Measurements from ENCODE around the gene TNFRSF1B.

Gene TNFRSF1B

DNA sequence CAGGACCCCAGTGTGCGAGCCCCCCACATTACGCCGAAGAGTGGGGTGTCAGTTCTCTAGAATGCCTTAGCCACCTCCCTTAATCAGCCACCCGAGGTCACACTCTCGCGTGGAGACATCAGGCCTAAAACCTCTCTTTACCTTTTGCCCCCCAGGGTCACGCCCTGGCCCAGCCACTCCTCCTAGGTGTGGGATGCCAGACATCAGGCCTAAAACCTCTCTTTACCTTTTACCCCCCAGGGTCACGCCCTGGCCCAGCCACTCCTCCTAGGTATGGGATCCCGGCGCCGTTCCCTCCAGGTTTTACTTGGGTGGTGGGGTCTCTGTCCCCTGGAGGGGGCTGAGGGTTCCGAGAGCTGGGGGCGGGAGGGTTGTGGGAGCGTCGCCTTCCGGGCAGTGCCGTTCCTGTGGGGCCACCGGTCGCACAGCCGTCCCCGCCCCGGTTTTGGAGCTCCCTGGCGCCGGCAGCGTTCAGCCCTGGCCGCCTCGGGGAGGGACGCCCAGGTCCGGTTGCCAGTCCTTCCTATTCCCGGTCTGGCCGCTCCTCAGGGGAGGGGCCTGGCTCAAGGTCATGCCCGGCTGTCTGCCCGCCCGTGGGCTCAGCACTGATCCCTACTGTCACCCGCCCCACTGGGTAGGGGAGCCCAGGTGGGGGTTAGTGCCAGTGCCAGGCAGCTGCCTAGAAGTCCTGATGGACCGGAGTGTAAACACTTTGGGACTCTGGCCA, 63.9 kb downstream of the TNFRSF1B start:
- Histone ChIP-seq H3K9me3 (replicated peaks; ENCODE audit: insufficient read depth, low read length) (no peaks in the 10 kb centered on the region), H3K4me3 (ENCODE audit: low read length) (peak overlapping the region; percentile 94), H3K27me3 (replicated peaks; ENCODE audit: insufficient read depth, low read length) (0 out of 2 replicates have a peak, but pooled peaks cover 12% of the 10 kb centered on the region), H3K27ac (ENCODE audit: low read length) (no peak overlapping the region), H3K4me1 (ENCODE audit: low read length) (peaks cover 5% of the 10 kb centered on the region), H3K36me3 (replicated peaks; ENCODE audit: insufficient read depth, low read length) (no peaks in the 10 kb centered on the region), H3K79me2 (ENCODE audit: low read length) (peaks cover 16% of the 10 kb centered on the region), H3K4me2 (ENCODE audit: low read depth, low read length) (peak overlapping the region; percentile 80), H4K20me1 (ENCODE audit: insufficient read depth, low read length) (no peaks in the 10 kb centered on the region), H3K9me2 (replicated peaks; ENCODE audit: insufficient read depth, low read length) (no peaks in the 10 kb centered on the region), H3K9ac (ENCODE audit: low read length) (peak overlapping the region; percentile 80), H3F3A (ENCODE audit: insufficient read depth, low read length) (no peaks in the 10 kb centered on the region), H2AFZ (ENCODE audit: low read length) (peak overlapping the region; percentile 80)
- no peak for TF ChIP-seq EZH2phosphoT487 (IDR thresholded peaks at IDR 0.05; ENCODE audit: low read length)
- TF ChIP-seq, protein P1, sequence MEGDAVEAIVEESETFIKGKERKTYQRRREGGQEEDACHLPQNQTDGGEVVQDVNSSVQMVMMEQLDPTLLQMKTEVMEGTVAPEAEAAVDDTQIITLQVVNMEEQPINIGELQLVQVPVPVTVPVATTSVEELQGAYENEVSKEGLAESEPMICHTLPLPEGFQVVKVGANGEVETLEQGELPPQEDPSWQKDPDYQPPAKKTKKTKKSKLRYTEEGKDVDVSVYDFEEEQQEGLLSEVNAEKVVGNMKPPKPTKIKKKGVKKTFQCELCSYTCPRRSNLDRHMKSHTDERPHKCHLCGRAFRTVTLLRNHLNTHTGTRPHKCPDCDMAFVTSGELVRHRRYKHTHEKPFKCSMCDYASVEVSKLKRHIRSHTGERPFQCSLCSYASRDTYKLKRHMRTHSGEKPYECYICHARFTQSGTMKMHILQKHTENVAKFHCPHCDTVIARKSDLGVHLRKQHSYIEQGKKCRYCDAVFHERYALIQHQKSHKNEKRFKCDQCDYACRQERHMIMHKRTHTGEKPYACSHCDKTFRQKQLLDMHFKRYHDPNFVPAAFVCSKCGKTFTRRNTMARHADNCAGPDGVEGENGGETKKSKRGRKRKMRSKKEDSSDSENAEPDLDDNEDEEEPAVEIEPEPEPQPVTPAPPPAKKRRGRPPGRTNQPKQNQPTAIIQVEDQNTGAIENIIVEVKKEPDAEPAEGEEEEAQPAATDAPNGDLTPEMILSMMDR (IDR thresholded peaks at IDR 0.05; ENCODE audit: low read length): no peak
- no peak for TF ChIP-seq EZH2 (optimal IDR thresholded peaks at IDR 0.05; ENCODE audit: low read depth, low read length)
- DNase-seq: no peak

GRCh38 chr1:12231276-12231595, 64.4 kb downstream of the TNFRSF1B start:
- H3K27ac ChIP-seq (ENCODE audit: low read length): no peak overlapping the region
- no peaks in the 10 kb centered on the region for H3K9me2 ChIP-seq (replicated peaks; ENCODE audit: insufficient read depth, low read length)
- H3K9ac ChIP-seq (ENCODE audit: low read length): peak overlapping the region; percentile 80; the same call in 1 of the 2 replicates
- peaks cover 16% of the 10 kb centered on the region for H3K79me2 ChIP-seq (ENCODE audit: low read length)
- H3K4me3 ChIP-seq (ENCODE audit: low read length): peak overlapping the region; percentile 94
- 0 out of 2 replicates have a peak overlapping the region, but pooled peaks have one; percentile 80 for H2AFZ ChIP-seq (ENCODE audit: low read length)
- TF ChIP-seq EZH2phosphoT487 (IDR thresholded peaks at IDR 0.05; ENCODE audit: low read length) (no peak), EZH2 (optimal IDR thresholded peaks at IDR 0.05; ENCODE audit: low read depth, low read length) (no peak)
- TF ChIP-seq, protein P1 (IDR thresholded peaks at IDR 0.05; ENCODE audit: low read length): no peak
- H3K9me3 ChIP-seq (replicated peaks; ENCODE audit: insufficient read depth, low read length): no peaks in the 10 kb centered on the region
- H3K27me3 ChIP-seq (replicated peaks; ENCODE audit: insufficient read depth, low read length): 0 out of 2 replicates have a peak, but pooled peaks cover 12% of the 10 kb centered on the region
- peaks cover 5% of the 10 kb centered on the region for H3K4me1 ChIP-seq (ENCODE audit: low read length)
- H4K20me1 ChIP-seq (ENCODE audit: insufficient read depth, low read length): no peaks in the 10 kb centered on the region
- DNase-seq: no peak
- no peaks in the 10 kb centered on the region for H3K36me3 ChIP-seq (replicated peaks; ENCODE audit: insufficient read depth, low read length)
- H3K4me2 ChIP-seq (ENCODE audit: low read depth, low read length): peak overlapping the region; percentile 80
- no peaks in the 10 kb centered on the region for H3F3A ChIP-seq (ENCODE audit: insufficient read depth, low read length)

- no peak for DNase-seq
- no peak overlapping the region for H3K4me2 ChIP-seq (ENCODE audit: low read depth, low read length)
These were observed 65.4 kb downstream of the TNFRSF1B start for GRCh38 chr1:12232221-12232620.

More at GRCh38 chr1:12232221-12232620, 65.4 kb downstream of the TNFRSF1B start:
- peaks cover 5% of the 10 kb centered on the region for H3K4me1 ChIP-seq (ENCODE audit: low read length)
- no peaks in the 10 kb centered on the region for H4K20me1 ChIP-seq (ENCODE audit: insufficient read depth, low read length)
- no peak overlapping the region for H2AFZ ChIP-seq (ENCODE audit: low read length)
- no peak overlapping the region for H3K4me3 ChIP-seq (ENCODE audit: low read length)
- H3K9me2 ChIP-seq (replicated peaks; ENCODE audit: insufficient read depth, low read length): no peaks in the 10 kb centered on the region
- 0 out of 2 replicates have a peak, but pooled peaks cover 12% of the 10 kb centered on the region for H3K27me3 ChIP-seq (replicated peaks; ENCODE audit: insufficient read depth, low read length)
- peaks cover 16% of the 10 kb centered on the region for H3K79me2 ChIP-seq (ENCODE audit: low read length)
- no peaks in the 10 kb centered on the region for H3F3A ChIP-seq (ENCODE audit: insufficient read depth, low read length)
- no peak overlapping the region for H3K27ac ChIP-seq (ENCODE audit: low read length)
- TF ChIP-seq, protein P1 (IDR thresholded peaks at IDR 0.05; ENCODE audit: low read length): no peak
- TF ChIP-seq EZH2 (optimal IDR thresholded peaks at IDR 0.05; ENCODE audit: low read depth, low read length): no peak
- TF ChIP-seq EZH2phosphoT487 (IDR thresholded peaks at IDR 0.05; ENCODE audit: low read length): no peak
- H3K9me3 ChIP-seq (replicated peaks; ENCODE audit: insufficient read depth, low read length): no peaks in the 10 kb centered on the region
- no peaks in the 10 kb centered on the region for H3K36me3 ChIP-seq (replicated peaks; ENCODE audit: insufficient read depth, low read length)
- H3K9ac ChIP-seq (ENCODE audit: low read length): no peak overlapping the region
